ENCODE measurements around the gene NUP50. TPM values are rescaled to one million over a fixed set of nuclear protein-coding genes. Genes with fewer than 3 reads are reported as not detected.

The NUP50 gene
- polyA plus RNA-seq, 1 donor (not counting 4 experiments of a cell fraction or from before 2014, with no cell fraction given): 28.1 TPM

DNA sequence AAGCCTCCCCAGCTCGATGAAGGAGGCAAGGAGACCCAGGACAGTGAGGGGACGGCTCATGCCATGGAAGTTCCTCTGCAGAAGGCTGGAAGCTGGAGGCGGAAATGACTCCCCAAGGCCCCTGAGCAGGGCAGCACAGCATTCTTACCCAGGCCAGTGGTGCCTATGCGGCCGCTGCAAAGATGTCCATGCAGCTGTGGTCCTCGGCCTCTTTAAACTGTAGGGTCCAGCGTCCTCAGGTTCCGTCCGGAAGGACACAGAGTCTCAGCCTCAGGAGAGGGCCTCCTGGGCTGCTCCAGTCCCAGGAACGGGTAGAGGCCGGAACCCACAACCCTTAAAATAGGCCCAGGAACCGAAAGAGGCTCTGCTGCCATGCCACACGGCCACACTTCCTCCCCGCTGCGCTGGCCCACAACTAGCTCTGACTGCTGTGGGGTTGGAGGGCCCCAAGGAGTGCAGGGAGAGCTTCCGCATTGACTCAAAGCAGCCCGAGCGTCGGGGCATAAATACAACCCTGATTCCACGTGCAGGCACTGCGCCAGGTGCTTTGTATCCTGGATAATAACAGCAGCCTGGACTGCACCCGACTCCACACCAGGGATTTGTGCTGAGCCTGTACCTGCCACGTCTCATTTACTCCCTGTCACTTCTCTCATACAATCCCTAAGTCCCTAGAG is 71.5 kb downstream of the NUP50 start:
- no peaks in the 10 kb centered on the region for H3K9me3 ChIP-seq (ENCODE audit: control insufficient read depth, low read depth, low read length)
- H3K27ac ChIP-seq (ENCODE audit: control insufficient read depth, insufficient read depth, low read length): no peak overlapping the region
- H3K4me3 ChIP-seq (ENCODE audit: control insufficient read depth in 2 of 3, extremely low read depth in 1 of 3, insufficient read depth in 2 of 3, low read depth in 1 of 3, low read length in 3 of 3): no peak overlapping the region
- H3K4me1 ChIP-seq (ENCODE audit: control insufficient read depth, extremely low read depth, insufficient read depth, low read length): peaks cover 38% of the 10 kb centered on the region
- H3K36me3 ChIP-seq (ENCODE audit: control insufficient read depth in 2 of 2, extremely low read depth in 1 of 2, insufficient read depth in 2 of 2, low read length in 2 of 2): peaks cover 35 to 42% of the 10 kb centered on the region in 2 experiments
- H3K9me1 ChIP-seq (ENCODE audit: control insufficient read depth, extremely low read depth, insufficient read depth, low read length): no peaks in the 10 kb centered on the region
- DNase-seq (ENCODE audit: low read depth, low spot score): no peak
- H4K20me1 ChIP-seq (ENCODE audit: control insufficient read depth, extremely low read depth, insufficient read depth, low read length): peaks cover 12% of the 10 kb centered on the region
- FAIRE-seq: no peak
- H3K27me3 ChIP-seq (ENCODE audit: control insufficient read depth, extremely low read depth, insufficient read depth, low read length): no peaks in the 10 kb centered on the region
- peaks cover 86% of the 10 kb centered on the region for H3K79me2 ChIP-seq (ENCODE audit: control insufficient read depth, insufficient read depth, low read length)
- TF ChIP-seq EZH2 (IDR thresholded peaks at IDR 0.05; ENCODE audit: low read length): no peak
- TF ChIP-seq, protein P1, sequence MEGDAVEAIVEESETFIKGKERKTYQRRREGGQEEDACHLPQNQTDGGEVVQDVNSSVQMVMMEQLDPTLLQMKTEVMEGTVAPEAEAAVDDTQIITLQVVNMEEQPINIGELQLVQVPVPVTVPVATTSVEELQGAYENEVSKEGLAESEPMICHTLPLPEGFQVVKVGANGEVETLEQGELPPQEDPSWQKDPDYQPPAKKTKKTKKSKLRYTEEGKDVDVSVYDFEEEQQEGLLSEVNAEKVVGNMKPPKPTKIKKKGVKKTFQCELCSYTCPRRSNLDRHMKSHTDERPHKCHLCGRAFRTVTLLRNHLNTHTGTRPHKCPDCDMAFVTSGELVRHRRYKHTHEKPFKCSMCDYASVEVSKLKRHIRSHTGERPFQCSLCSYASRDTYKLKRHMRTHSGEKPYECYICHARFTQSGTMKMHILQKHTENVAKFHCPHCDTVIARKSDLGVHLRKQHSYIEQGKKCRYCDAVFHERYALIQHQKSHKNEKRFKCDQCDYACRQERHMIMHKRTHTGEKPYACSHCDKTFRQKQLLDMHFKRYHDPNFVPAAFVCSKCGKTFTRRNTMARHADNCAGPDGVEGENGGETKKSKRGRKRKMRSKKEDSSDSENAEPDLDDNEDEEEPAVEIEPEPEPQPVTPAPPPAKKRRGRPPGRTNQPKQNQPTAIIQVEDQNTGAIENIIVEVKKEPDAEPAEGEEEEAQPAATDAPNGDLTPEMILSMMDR (optimal IDR thresholded peaks at IDR 0.05 in 1 of 3, IDR thresholded peaks at IDR 0.05 in 1 of 3, conservative IDR thresholded peaks at IDR 0.05 in 1 of 3; ENCODE audit: extremely low read depth in 1 of 3, insufficient read depth in 2 of 3, low read length in 3 of 3): no peak
- no peak overlapping the region for H3K9ac ChIP-seq (ENCODE audit: control insufficient read depth, extremely low read depth, insufficient read depth, low read length)
- no peak overlapping the region for H2AFZ ChIP-seq (ENCODE audit: control insufficient read depth, low read length)
- dilution Hi-C loops (cut with MboI; ENCODE audit: extremely low pct_ligation_motif_present, low sequenced_read_pairs): no loop called here
- no peak overlapping the region for H3K4me2 ChIP-seq (ENCODE audit: control insufficient read depth, extremely low read depth, insufficient read depth, low read depth, low read length)

DNA sequence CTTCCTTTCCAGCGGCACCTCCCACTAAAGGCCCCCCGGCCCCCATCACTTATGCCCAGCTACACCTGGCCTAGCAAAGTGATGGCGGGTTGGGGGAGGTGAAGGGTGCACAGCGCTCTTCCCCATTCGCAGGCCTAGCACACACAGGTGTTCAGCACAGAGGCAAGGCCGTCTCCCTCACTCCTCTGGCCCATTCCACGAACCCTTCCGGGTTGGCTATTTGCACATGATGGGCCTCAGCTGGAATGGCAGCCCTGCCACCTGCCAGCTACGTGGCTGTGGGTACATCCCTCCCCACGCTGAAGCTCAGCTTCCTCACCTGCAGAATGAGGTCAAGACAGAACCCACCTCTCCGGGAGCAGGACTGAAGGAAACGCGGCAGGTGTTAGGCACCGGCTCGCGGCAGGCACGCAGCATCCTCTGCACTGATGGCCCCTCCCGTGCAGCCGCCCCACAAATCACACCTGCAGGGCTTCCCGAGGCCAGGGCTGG is 72.2 kb downstream of the NUP50 start:
- H3K79me2 ChIP-seq (ENCODE audit: control insufficient read depth, insufficient read depth, low read length): peaks cover 85% of the 10 kb centered on the region
- no peak for FAIRE-seq

More for the DNA sequence above, 72.2 kb downstream of the NUP50 start:
- no peak for TF ChIP-seq EZH2 (IDR thresholded peaks at IDR 0.05; ENCODE audit: low read length)
- TF ChIP-seq, protein P1 (optimal IDR thresholded peaks at IDR 0.05 in 1 of 3, IDR thresholded peaks at IDR 0.05 in 1 of 3, conservative IDR thresholded peaks at IDR 0.05 in 1 of 3; ENCODE audit: extremely low read depth in 1 of 3, insufficient read depth in 2 of 3, low read length in 3 of 3): no peak
- Histone ChIP-seq H3K9me1 (ENCODE audit: control insufficient read depth, extremely low read depth, insufficient read depth, low read length) (no peaks in the 10 kb centered on the region), H3K36me3 (ENCODE audit: control insufficient read depth in 2 of 2, extremely low read depth in 1 of 2, insufficient read depth in 2 of 2, low read length in 2 of 2) (peaks cover 35 to 42% of the 10 kb centered on the region in 2 experiments), H3K27ac (ENCODE audit: control insufficient read depth, insufficient read depth, low read length) (no peak overlapping the region), H3K9ac (ENCODE audit: control insufficient read depth, extremely low read depth, insufficient read depth, low read length) (no peak overlapping the region), H3K27me3 (ENCODE audit: control insufficient read depth, extremely low read depth, insufficient read depth, low read length) (no peaks in the 10 kb centered on the region), H2AFZ (ENCODE audit: control insufficient read depth, low read length) (no peak overlapping the region), H3K4me1 (ENCODE audit: control insufficient read depth, extremely low read depth, insufficient read depth, low read length) (peaks cover 31% of the 10 kb centered on the region), H4K20me1 (ENCODE audit: control insufficient read depth, extremely low read depth, insufficient read depth, low read length) (peaks cover 12% of the 10 kb centered on the region), H3K4me3 (ENCODE audit: control insufficient read depth in 2 of 3, extremely low read depth in 1 of 3, insufficient read depth in 2 of 3, low read depth in 1 of 3, low read length in 3 of 3) (no peak overlapping the region), H3K9me3 (ENCODE audit: control insufficient read depth, low read depth, low read length) (no peaks in the 10 kb centered on the region), H3K4me2 (ENCODE audit: control insufficient read depth, extremely low read depth, insufficient read depth, low read depth, low read length) (no peak overlapping the region)
- no peak for DNase-seq (ENCODE audit: low read depth, low spot score)
- dilution Hi-C loops (cut with MboI; ENCODE audit: extremely low pct_ligation_motif_present, low sequenced_read_pairs): no loop called here
